Uterus (tissue), 4 donors: Measurements from ENCODE around the gene GPR61. TPM values are rescaled to one million over a fixed set of nuclear protein-coding genes. Genes with fewer than 3 reads are reported as not detected.

Experiments
- DNase-seq, 2 donors: peaks; one replicate each; pipeline ENCODE4 v3.0.0-alpha.2; 2019 to 2020
- H3K27ac ChIP-seq, 2 donors: fragments of 200-600 bp; sonication (generic); 1 replicate in 1 of 2; 2 replicates in 1 of 2; pipeline ENCODE4 v1.5.1; 2016 to 2018
- H3K27me3 ChIP-seq, 2 donors: fragments of 200-600 bp; sonication (generic); one replicate each; pipeline ENCODE4 v1.5.1; 2018 to 2019; ENCODE audit warnings: control low read depth in 1 of 2
- H3K36me3 ChIP-seq, 2 donors: fragments of 200-600 bp; sonication (generic); one replicate each; pipeline ENCODE4 v1.5.1; 2019; ENCODE audit warnings: control low read depth in 1 of 2
- H3K4me1 ChIP-seq, 2 donors: fragments of 200-600 bp; sonication (generic); one replicate each; pipeline ENCODE4 v1.5.1; 2018 to 2019; ENCODE audit warnings: control low read depth in 1 of 2
- H3K4me3 ChIP-seq, 2 donors: fragments of 200-600 bp; sonication (generic); 1 replicate in 1 of 2; 2 replicates in 1 of 2; pipeline ENCODE4 v1.5.1; 2018 to 2019; ENCODE audit warnings: mild to moderate bottlenecking in 1 of 2
- H3K9me3 ChIP-seq, 2 donors: fragments of 200-600 bp; sonication (generic); one replicate each; pipeline ENCODE4 v1.5.1; 2019; ENCODE audit warnings: control low read depth in 1 of 2
- CTCF ChIP-seq, 4 experiments: fragments of 200-600 bp in 2 of 4; fragments of 450-650 bp in 2 of 4; sonication (generic) in 2 of 4; IDR thresholded peaks; one replicate each; pipeline ENCODE4 v1.5.1; 2016 to 2019; ENCODE audit warnings: antibody characterized with exemption in 4 of 4, mild to moderate bottlenecking in 2 of 4, moderate library complexity in 1 of 4
- POLR2A ChIP-seq, 2 donors: fragments of 450-650 bp; IDR thresholded peaks; one replicate each; pipeline ENCODE4 v1.6.1; 2016; ENCODE audit warnings: antibody characterized with exemption in 2 of 2, mild to moderate bottlenecking in 1 of 2, moderate library complexity in 1 of 2
- intact Hi-C: fragments of 100-400 bp; cut with DNase I; formaldehyde crosslinking; loops from one replicate; pipeline ENCODE4 v1.15.1; 2023; ENCODE audit warnings: low total_unique reads
- total RNA-seq, 4 donors: library from RNA; depleted of rRNA in 3 of 4; stranded (reverse); fragments of >200 nt in 3 of 4; gene quantifications; one replicate each; pipeline versions ENCODE4 v1.1.0 to v1.2.4, GENCODE V29; 2014 to 2023
- donor health status: DM: yes; HTN: yes; CAD: no.

The GPR61 gene
- total RNA-seq, 4 donors from 2014 or later, result 0.41 TPM; not detected in 3

- no peaks in the 10 kb centered on the region for H3K27me3 ChIP-seq
- H3K4me3 ChIP-seq, result no peak overlapping the region
- no peak overlapping the region for H3K27ac ChIP-seq
- H3K4me1 ChIP-seq, result no peaks in the 10 kb centered on the region
- DNase-seq, result no peak
- no peaks in the 10 kb centered on the region for H3K9me3 ChIP-seq
- intact Hi-C loops, result no loop called here
- TF ChIP-seq CTCF (IDR thresholded peaks at IDR 0.05) (no peak), POLR2A (IDR thresholded peaks at IDR 0.05) (no peak)
- no peaks in the 10 kb centered on the region for H3K36me3 ChIP-seq
Observed at GRCh38 chr1:109527846-109528695, 11.6 kb upstream of the GPR61 start.

GRCh38 chr1:109528712-109529111 is 11.0 kb upstream of the GPR61 start:
- no peak for DNase-seq
- Histone ChIP-seq H3K4me1 (no peaks in the 10 kb centered on the region), H3K4me3 (no peak overlapping the region), H3K27me3 (no peaks in the 10 kb centered on the region), H3K36me3 (no peaks in the 10 kb centered on the region), H3K27ac (no peak overlapping the region), H3K9me3 (no peaks in the 10 kb centered on the region)
- intact Hi-C loops, result no loop called here
- TF ChIP-seq POLR2A (IDR thresholded peaks at IDR 0.05) (no peak), CTCF (IDR thresholded peaks at IDR 0.05) (no peak)

- Histone ChIP-seq H3K27me3 (no peaks in the 10 kb centered on the region), H3K36me3 (no peaks in the 10 kb centered on the region), H3K27ac (no peak overlapping the region), H3K4me1 (no peaks in the 10 kb centered on the region), H3K9me3 (no peaks in the 10 kb centered on the region), H3K4me3 (no peak overlapping the region)
- no peak for TF ChIP-seq CTCF (IDR thresholded peaks at IDR 0.05)
- TF ChIP-seq POLR2A (IDR thresholded peaks at IDR 0.05), result no peak
- intact Hi-C loops, result no loop called here
- DNase-seq, result no peak
Observed at GRCh38 chr1:109529881-109530456, 9.7 kb upstream of the GPR61 start.

- DNase-seq, result no peak
- H3K4me1 ChIP-seq, result no peaks in the 10 kb centered on the region
- H3K4me3 ChIP-seq, result no peak overlapping the region
- intact Hi-C loops, result no loop called here
- H3K9me3 ChIP-seq, result no peaks in the 10 kb centered on the region
- H3K36me3 ChIP-seq, result no peaks in the 10 kb centered on the region
- H3K27me3 ChIP-seq, result no peaks in the 10 kb centered on the region
- no peak overlapping the region for H3K27ac ChIP-seq
- no peak for TF ChIP-seq POLR2A (IDR thresholded peaks at IDR 0.05)
- no peak for TF ChIP-seq CTCF (IDR thresholded peaks at IDR 0.05)
Observed at GRCh38 chr1:109530457-109531087, 9.1 kb upstream of the GPR61 start.

- Histone ChIP-seq H3K4me1 (no peaks in the 10 kb centered on the region), H3K9me3 (no peaks in the 10 kb centered on the region), H3K4me3 (no peak overlapping the region), H3K36me3 (no peaks in the 10 kb centered on the region), H3K27ac (no peak overlapping the region), H3K27me3 (no peaks in the 10 kb centered on the region)
- TF ChIP-seq CTCF (IDR thresholded peaks at IDR 0.05), result no peak
- no peak for TF ChIP-seq POLR2A (IDR thresholded peaks at IDR 0.05)
- no peak for DNase-seq
- intact Hi-C loops, result no loop called here
Observed at GRCh38 chr1:109531380-109531779, 8.3 kb upstream of the GPR61 start.
